ENCODE results near the gene HTR3B. TPM values are rescaled to one million over a fixed set of nuclear protein-coding genes. Genes with fewer than 3 reads are reported as not detected.

HTR3B gene
- total and polyA plus RNA-seq, 2 of the 4 experiments (the other 2 are of a cell fraction): not detected

DNA sequence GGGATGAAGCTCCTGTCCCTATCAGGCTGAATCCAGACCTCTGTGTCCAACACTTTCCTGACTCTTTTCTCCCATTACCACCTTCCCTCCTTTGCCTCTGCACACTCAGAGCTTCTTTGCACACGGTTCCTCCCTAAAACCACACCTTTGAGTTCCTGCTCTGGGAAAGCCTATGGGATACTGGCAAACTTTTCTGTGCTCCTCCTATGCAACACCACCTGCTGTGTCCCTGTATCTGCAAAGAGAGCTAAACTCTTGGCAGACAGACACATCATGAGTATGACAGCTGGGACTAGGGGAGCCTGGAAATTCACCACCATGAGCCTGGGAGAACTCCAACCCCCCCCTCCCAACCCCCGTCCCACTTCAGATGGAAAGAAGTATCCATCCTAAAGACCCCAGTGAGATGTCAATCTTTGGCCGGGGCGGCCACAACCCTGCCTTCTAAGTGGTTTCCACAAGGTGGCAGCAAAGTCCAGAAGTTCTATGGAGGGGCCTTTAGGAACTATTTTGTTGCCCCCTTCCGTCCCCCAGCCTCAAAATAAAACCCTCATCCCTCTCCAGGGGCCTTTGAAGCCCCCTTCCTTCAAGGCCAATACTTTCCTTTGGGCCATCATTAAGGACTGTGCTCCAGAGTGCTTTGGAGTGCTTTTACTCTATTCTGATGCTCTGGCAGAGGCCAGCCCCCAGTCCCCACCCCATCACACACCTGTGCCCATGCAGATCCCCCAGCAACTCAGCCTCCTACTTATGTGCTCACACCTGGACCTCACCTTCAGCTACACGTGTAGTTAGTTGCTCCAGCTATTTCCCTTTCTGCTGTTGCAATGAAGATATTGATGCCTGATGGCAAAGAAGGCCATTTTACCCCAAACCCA, 89.7 kb downstream of the HTR3B start:
- 0% methylated on average over 1 of the region's 6 CpGs; no CpG with 5 or more reads in 1 of the 2 experiments for WGBS, 2 experiments (ENCODE audit: extremely low coverage in 2 of 2, insufficient read length in 1 of 2)
- Histone ChIP-seq H3K56ac (ENCODE audit: extremely low read depth, insufficient read depth, low read length) (no peak overlapping the region), H3K4ac (ENCODE audit: low read depth, low read length) (no peak overlapping the region), H2BK120ac (ENCODE audit: low read depth, low read length) (no peak overlapping the region), H3K27ac (ENCODE audit: insufficient read depth, low read length) (no peak overlapping the region), H3K4me1 (ENCODE audit: control insufficient read depth, insufficient read depth, low read length) (no peaks in the 10 kb centered on the region), H4K5ac (ENCODE audit: low read depth, low read length) (no peak overlapping the region), H3K18ac (ENCODE audit: low read depth, low read length) (no peak overlapping the region), H3K9me1 (ENCODE audit: insufficient read depth, low read length) (no peaks in the 10 kb centered on the region), H3K14ac (replicated peaks; ENCODE audit: low read depth, low read length) (no peak overlapping the region), H2BK15ac (ENCODE audit: low read depth, low read length) (no peak overlapping the region), H3K4me3 (ENCODE audit: insufficient read depth, low read depth, low read length) (no peak overlapping the region), H4K20me1 (ENCODE audit: insufficient read depth, low read length) (no peaks in the 10 kb centered on the region), H2AK5ac (ENCODE audit: low read depth, low read length) (no peak overlapping the region), H3K23ac (ENCODE audit: low read depth, low read length) (no peak overlapping the region), H3K4me2 (ENCODE audit: low read depth, low read length) (no peak overlapping the region), H2BK5ac (ENCODE audit: low read depth, low read length, poor library complexity, severe bottlenecking) (no peak overlapping the region), H3K79me1 (ENCODE audit: low read depth in 1 of 2, low read length in 2 of 2) (no peaks in the 10 kb centered on the region), H3K9me3 (ENCODE audit: control insufficient read depth, insufficient read depth, low read length) (no peaks in the 10 kb centered on the region), H4K8ac (ENCODE audit: low read depth in 2 of 2, low read length in 2 of 2) (no peak overlapping the region), H3K9ac (ENCODE audit: low read depth, low read length) (no peak overlapping the region), H4K91ac (ENCODE audit: insufficient read depth, low read depth, low read length) (no peak overlapping the region), H2BK20ac (ENCODE audit: low read depth, low read length) (no peak overlapping the region), H2AFZ (replicated peaks; ENCODE audit: low read length, poor library complexity) (no peak overlapping the region), H2AK9ac (replicated peaks; ENCODE audit: low read depth, low read length, poor library complexity) (no peak overlapping the region), H3K27me3 (ENCODE audit: control insufficient read depth, insufficient read depth, low read length) (no peaks in the 10 kb centered on the region; the same call in 1 of the 2 replicates), H3K36me3 (ENCODE audit: control insufficient read depth, insufficient read depth, low read length) (no peaks in the 10 kb centered on the region)
- in situ Hi-C loops (cut with MboI; ENCODE audit: low sequenced_read_pairs): no loop called here
- intact Hi-C loops (cut with micrococcal nuclease): loop anchor here (1.0 to 5.0 kb wide), 2 partner anchors 97 to 267 kb away; no protein-coding TSS in a partner anchor
- ChIA-PET POLR2A (ENCODE audit: unreplicated experiment) (no interaction called here), CTCF (interaction anchor here (0.6 to 3.9 kb wide), 3 partner anchors 89 to 270 kb away, joined by 3 to 43 read pairs (median 5); no protein-coding TSS in a partner anchor)
- dilution Hi-C loops (cut with HindIII; ENCODE audit: low sequenced_read_pairs, unreplicated experiment): no loop called here
- no peak; the same call in none of the 2 replicates for ATAC-seq (ENCODE audit: low read depth)
- BruUV-seq (replicated peaks): no TSS peak
- peak; percentile 60 for TF ChIP-seq SMC3 (IDR thresholded peaks at IDR 0.05; ENCODE audit: low read depth, low read length)
- TF ChIP-seq RFX5 (IDR thresholded peaks at IDR 0.05; ENCODE audit: low read depth, low read length): no peak
- peak; percentile 65 for TF ChIP-seq RAD21 (IDR thresholded peaks at IDR 0.05; ENCODE audit: low read length)
- TF ChIP-seq, protein P1, sequence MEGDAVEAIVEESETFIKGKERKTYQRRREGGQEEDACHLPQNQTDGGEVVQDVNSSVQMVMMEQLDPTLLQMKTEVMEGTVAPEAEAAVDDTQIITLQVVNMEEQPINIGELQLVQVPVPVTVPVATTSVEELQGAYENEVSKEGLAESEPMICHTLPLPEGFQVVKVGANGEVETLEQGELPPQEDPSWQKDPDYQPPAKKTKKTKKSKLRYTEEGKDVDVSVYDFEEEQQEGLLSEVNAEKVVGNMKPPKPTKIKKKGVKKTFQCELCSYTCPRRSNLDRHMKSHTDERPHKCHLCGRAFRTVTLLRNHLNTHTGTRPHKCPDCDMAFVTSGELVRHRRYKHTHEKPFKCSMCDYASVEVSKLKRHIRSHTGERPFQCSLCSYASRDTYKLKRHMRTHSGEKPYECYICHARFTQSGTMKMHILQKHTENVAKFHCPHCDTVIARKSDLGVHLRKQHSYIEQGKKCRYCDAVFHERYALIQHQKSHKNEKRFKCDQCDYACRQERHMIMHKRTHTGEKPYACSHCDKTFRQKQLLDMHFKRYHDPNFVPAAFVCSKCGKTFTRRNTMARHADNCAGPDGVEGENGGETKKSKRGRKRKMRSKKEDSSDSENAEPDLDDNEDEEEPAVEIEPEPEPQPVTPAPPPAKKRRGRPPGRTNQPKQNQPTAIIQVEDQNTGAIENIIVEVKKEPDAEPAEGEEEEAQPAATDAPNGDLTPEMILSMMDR (conservative IDR thresholded peaks at IDR 0.05; ENCODE audit: low read depth, low read length): peak; percentile 55
- DNase-seq: no peak

Small RNA genes within 50 kb of the gene (microRNA-seq; reads per million reads assigned to microRNA genes)
- gene RNU6-1107P (ENCODE audit: insufficient read depth, insufficient read length): not detected

Small RNA genes within 50 kb of the gene (small RNA-seq; reads per million reads assigned to genes)
- 0 reads per million in 5 experiments for gene RNU6-1107P

Other genes with a start within 250 kb of the HTR3B start
- gene TMPRSS5, start 198.5 kb upstream of the HTR3B start, total RNA-seq (2012; rRNA removed): under 0.01 TPM in 1 of 2 replicates, not detected in the other
- 0.07 and 0.24 TPM in 2 replicates for gene TMPRSS5, start 198.5 kb upstream of the HTR3B start, polyA plus RNA-seq (2012; rRNA removed)
- gene ZW10, start 131.1 kb upstream of the HTR3B start, total RNA-seq (2012; rRNA removed): 30.6 and 33.3 TPM in 2 replicates
- 8.0 and 10.3 TPM in 2 replicates for gene ZW10, start 131.1 kb upstream of the HTR3B start, polyA plus RNA-seq (2012; rRNA removed)
- gene CLDN25, start 125.0 kb upstream of the HTR3B start, total RNA-seq (2012; rRNA removed): not detected in 2 replicates
- gene CLDN25, start 125.0 kb upstream of the HTR3B start, polyA plus RNA-seq (2012; rRNA removed): not detected in 2 replicates
- gene USP28, start 29.2 kb upstream of the HTR3B start, total RNA-seq (2012; rRNA removed): 24.7 and 36.0 TPM in 2 replicates
- 14.5 and 17.0 TPM in 2 replicates for gene USP28, start 29.2 kb upstream of the HTR3B start, polyA plus RNA-seq (2012; rRNA removed)
- gene HTR3A, start 70.3 kb downstream of the HTR3B start, total RNA-seq (2012; rRNA removed): not detected in 2 replicates
- gene HTR3A, start 70.3 kb downstream of the HTR3B start, polyA plus RNA-seq (2012; rRNA removed): not detected in 2 replicates
- gene ZBTB16, start 154.9 kb downstream of the HTR3B start, total RNA-seq (2012; rRNA removed): not detected in 2 replicates
- not detected in 2 replicates for gene ZBTB16, start 154.9 kb downstream of the HTR3B start, polyA plus RNA-seq (2012; rRNA removed)